ENCODE measurements around the gene ARMC2. TPM values are rescaled to one million over a fixed set of nuclear protein-coding genes. Genes with fewer than 3 reads are reported as not detected.

ARMC2 gene
- total RNA-seq, 6 experiments from 2014 or later: 1.8 to 3.6 (median 2.7) TPM

DNA sequence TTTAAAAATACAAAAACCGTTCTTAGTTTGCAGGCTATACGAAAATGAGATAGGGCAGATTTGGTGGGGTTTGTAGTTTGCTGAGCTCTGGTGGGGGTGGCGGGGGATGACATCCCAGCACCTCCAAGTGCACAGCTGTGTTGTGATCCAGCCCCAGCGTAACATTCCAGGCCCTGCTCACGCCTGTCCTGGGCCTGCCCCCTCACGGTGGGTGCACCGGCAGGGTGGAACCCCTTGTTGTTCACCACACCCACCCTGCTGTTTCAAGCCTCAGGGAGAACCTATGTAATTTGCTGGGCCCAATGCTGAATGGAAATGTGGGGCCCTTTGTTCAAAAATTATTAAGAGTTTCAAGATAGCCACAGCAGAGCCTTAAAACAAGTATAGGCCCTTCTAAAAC is 25.0 kb downstream of the ARMC2 start:
- TF ChIP-seq, protein P1, sequence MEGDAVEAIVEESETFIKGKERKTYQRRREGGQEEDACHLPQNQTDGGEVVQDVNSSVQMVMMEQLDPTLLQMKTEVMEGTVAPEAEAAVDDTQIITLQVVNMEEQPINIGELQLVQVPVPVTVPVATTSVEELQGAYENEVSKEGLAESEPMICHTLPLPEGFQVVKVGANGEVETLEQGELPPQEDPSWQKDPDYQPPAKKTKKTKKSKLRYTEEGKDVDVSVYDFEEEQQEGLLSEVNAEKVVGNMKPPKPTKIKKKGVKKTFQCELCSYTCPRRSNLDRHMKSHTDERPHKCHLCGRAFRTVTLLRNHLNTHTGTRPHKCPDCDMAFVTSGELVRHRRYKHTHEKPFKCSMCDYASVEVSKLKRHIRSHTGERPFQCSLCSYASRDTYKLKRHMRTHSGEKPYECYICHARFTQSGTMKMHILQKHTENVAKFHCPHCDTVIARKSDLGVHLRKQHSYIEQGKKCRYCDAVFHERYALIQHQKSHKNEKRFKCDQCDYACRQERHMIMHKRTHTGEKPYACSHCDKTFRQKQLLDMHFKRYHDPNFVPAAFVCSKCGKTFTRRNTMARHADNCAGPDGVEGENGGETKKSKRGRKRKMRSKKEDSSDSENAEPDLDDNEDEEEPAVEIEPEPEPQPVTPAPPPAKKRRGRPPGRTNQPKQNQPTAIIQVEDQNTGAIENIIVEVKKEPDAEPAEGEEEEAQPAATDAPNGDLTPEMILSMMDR (IDR thresholded peaks at IDR 0.05): no peak
- H3K36me3 Mint-ChIP-seq (ENCODE audit: low read depth): no peaks in the 10 kb centered on the region
- H3K27me3 Mint-ChIP-seq (ENCODE audit: insufficient read depth): peaks cover 7% of the 10 kb centered on the region
- no peak overlapping the region for H3K4me3 Mint-ChIP-seq
- no peaks in the 10 kb centered on the region for H3K9me3 Mint-ChIP-seq
- no peak for DNase-seq
- H3K4me1 Mint-ChIP-seq (ENCODE audit: low read depth): peaks cover 45% of the 10 kb centered on the region
- no peak overlapping the region for H3K27ac Mint-ChIP-seq

DNA sequence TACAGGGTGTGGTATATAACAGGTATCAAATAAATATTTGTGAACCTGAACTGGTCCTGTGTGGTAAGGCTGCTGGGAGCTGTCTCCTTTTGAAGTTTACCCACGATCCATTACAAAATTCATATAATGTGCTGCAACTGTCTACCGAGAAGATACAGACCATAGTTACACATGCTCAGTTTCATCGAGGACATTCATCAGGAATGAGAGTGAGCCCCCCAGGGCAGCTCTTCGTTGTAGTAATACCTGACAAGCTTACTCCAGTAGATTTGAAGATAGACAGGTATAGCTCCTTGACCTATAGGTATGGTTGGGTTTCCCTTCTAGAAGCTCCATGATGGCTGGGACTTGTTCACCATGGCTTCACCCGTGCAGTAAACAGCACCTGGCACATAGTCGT is 25.7 kb downstream of the ARMC2 start:
- no peak for DNase-seq
- H3K36me3 Mint-ChIP-seq (ENCODE audit: low read depth): peaks cover 3% of the 10 kb centered on the region; the same call in 1 of the 2 replicates
- TF ChIP-seq, protein P1 (IDR thresholded peaks at IDR 0.05): no peak
- peaks cover 8% of the 10 kb centered on the region for H3K27me3 Mint-ChIP-seq (ENCODE audit: insufficient read depth)
- peaks cover 48% of the 10 kb centered on the region for H3K4me1 Mint-ChIP-seq (ENCODE audit: low read depth)
- H3K27ac Mint-ChIP-seq: no peak overlapping the region
- H3K4me3 Mint-ChIP-seq: no peak overlapping the region
- no peaks in the 10 kb centered on the region for H3K9me3 Mint-ChIP-seq

- H3K27me3 Mint-ChIP-seq (ENCODE audit: insufficient read depth): peaks cover 4% of the 10 kb centered on the region
- H3K9me3 Mint-ChIP-seq: no peaks in the 10 kb centered on the region
- peaks cover 5% of the 10 kb centered on the region for H3K36me3 Mint-ChIP-seq (ENCODE audit: low read depth)
- DNase-seq: peak; percentile 18
- peaks cover 49% of the 10 kb centered on the region for H3K4me1 Mint-ChIP-seq (ENCODE audit: low read depth)
- H3K4me3 Mint-ChIP-seq: 0 out of 2 replicates have a peak overlapping the region, but pooled peaks have one; percentile 33
- peak overlapping the region; percentile 46 for H3K27ac Mint-ChIP-seq
- TF ChIP-seq, protein P1 (IDR thresholded peaks at IDR 0.05): no peak
These were observed 26.4 kb downstream of the ARMC2 start for GRCh38 chr6:108874470-108875160.

GRCh38 chr6:108875161-108875555 is 26.9 kb downstream of the ARMC2 start:
- Mint-ChIP-seq H3K27ac (no peak overlapping the region), H3K9me3 (no peaks in the 10 kb centered on the region), H3K36me3 (ENCODE audit: low read depth) (peaks cover 5% of the 10 kb centered on the region), H3K4me3 (no peak overlapping the region), H3K4me1 (ENCODE audit: low read depth) (peaks cover 54% of the 10 kb centered on the region), H3K27me3 (ENCODE audit: insufficient read depth) (peaks cover 4% of the 10 kb centered on the region)
- DNase-seq: no peak
- TF ChIP-seq, protein P1 (IDR thresholded peaks at IDR 0.05): no peak

DNA sequence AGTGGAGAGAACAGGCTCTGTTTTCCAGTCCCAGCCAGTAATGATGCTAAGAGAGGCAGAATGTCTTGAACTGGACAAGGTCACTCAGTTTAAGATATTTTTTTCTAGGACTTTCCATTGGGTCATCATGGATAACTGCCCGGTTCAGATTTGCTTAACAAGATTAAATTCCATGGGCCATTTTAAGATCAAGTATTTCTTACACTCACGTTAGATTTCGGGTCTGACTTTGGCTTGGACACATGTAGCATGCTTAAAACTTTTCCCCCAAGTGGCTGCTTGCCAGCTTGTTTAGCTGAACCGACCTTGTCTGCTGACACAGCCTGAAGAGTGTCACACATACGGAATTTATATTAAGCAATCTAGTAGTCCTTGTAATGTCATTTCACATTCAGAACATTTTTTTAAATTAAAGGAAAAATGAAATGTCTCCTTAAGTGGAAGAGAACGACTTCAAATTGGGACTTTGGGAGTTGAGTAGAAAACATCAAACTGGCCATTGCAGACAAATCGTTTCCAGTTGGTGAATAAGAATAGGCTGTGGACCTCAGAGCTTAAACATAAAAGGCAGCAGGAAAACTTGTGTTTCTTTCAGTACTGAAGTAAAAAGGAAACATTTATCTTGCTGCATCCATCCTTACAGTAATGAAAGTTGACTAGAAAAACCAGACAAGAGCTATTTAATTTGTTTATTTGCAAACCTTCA is 29.0 kb downstream of the ARMC2 start:
- peaks cover 4% of the 10 kb centered on the region for H3K27me3 Mint-ChIP-seq (ENCODE audit: insufficient read depth)
- H3K9me3 Mint-ChIP-seq: no peaks in the 10 kb centered on the region
- TF ChIP-seq, protein P1 (IDR thresholded peaks at IDR 0.05): no peak
- DNase-seq: peak; percentile 73
- peak overlapping the region; percentile 48 for H3K27ac Mint-ChIP-seq
- peak overlapping the region; percentile 31 for H3K4me3 Mint-ChIP-seq
- H3K36me3 Mint-ChIP-seq (ENCODE audit: low read depth): peaks cover 5% of the 10 kb centered on the region
- H3K4me1 Mint-ChIP-seq (ENCODE audit: low read depth): peaks cover 49% of the 10 kb centered on the region

Data from HFFc6 (cell line).